ENCODE data around the gene SOAT2.
A peak's percentile ranks its signal among the peaks of the same experiment; 100 is the strongest.

The SOAT2 gene, protein sequence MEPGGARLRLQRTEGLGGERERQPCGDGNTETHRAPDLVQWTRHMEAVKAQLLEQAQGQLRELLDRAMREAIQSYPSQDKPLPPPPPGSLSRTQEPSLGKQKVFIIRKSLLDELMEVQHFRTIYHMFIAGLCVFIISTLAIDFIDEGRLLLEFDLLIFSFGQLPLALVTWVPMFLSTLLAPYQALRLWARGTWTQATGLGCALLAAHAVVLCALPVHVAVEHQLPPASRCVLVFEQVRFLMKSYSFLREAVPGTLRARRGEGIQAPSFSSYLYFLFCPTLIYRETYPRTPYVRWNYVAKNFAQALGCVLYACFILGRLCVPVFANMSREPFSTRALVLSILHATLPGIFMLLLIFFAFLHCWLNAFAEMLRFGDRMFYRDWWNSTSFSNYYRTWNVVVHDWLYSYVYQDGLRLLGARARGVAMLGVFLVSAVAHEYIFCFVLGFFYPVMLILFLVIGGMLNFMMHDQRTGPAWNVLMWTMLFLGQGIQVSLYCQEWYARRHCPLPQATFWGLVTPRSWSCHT

DNA sequence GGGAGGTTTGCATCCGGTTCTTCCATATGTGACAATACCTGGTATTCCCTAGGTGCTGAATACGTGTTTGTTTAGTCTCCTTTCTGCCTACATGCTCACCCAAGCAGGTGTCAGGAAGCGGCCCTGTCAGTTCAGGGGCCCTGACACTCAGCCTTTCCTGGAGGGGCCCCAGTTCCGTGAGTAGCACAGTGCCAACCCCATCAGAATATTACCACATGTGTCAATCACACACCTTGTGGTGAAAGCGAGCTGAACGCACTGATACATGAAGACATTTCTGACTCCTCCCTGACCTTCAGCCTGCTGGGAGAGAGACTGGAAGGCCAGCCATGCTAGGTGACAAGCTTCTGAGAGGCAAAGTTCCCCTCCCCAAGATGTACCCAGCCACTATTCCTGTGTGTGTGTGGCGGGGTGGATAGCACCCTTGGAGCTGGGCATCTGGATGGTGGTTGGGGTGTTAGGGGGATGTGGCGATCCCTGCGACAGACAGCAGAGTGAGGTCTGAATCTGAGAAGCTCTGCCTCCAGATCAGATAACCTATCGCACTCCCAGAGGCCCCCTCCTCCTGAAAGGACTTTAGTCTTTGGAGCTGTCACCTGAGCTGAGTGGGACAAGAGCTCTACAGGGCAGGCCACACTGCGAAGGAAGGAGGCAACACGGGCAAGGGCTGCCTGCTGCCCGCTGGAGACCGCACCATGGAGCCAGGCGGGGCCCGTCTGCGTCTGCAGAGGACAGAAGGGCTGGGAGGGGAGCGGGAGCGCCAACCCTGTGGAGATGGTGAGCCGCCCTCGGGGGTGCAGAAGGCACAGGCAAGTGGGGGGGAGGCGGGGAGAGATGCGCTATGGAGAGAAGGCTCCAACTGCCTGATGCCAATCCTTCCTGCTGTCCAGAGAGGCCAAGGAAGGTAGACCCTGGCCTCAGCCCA is at the start of gene SOAT2:
Gene SOAT2 (plus strand): TSS at position 604 of the 925 bp plus-strand sequence. CDS start 92 bp downstream, at position 696.
- no peaks in the 10 kb centered on the region for H3F3A ChIP-seq (ENCODE audit: insufficient read depth, low read length)
- H3K79me2 ChIP-seq (ENCODE audit: insufficient read depth, low read length), result no peaks in the 10 kb centered on the region
- H3K9me2 ChIP-seq (ENCODE audit: low read depth, low read length), result no peaks in the 10 kb centered on the region
- peak within 1 kb of the TSS; percentile 77 for H3K27ac ChIP-seq (ENCODE audit: low read depth, low read length, poor library complexity, severe bottlenecking)
- peak within 1 kb of the TSS; percentile 63 for H3K4me3 ChIP-seq (ENCODE audit: low read depth, low read length, poor library complexity, severe bottlenecking)
- H4K20me1 ChIP-seq (ENCODE audit: insufficient read depth, low read length), result no peaks in the 10 kb centered on the region
- H3K27me3 ChIP-seq (ENCODE audit: insufficient read depth, low read length), result no peaks in the 10 kb centered on the region
- TF ChIP-seq, protein P1, sequence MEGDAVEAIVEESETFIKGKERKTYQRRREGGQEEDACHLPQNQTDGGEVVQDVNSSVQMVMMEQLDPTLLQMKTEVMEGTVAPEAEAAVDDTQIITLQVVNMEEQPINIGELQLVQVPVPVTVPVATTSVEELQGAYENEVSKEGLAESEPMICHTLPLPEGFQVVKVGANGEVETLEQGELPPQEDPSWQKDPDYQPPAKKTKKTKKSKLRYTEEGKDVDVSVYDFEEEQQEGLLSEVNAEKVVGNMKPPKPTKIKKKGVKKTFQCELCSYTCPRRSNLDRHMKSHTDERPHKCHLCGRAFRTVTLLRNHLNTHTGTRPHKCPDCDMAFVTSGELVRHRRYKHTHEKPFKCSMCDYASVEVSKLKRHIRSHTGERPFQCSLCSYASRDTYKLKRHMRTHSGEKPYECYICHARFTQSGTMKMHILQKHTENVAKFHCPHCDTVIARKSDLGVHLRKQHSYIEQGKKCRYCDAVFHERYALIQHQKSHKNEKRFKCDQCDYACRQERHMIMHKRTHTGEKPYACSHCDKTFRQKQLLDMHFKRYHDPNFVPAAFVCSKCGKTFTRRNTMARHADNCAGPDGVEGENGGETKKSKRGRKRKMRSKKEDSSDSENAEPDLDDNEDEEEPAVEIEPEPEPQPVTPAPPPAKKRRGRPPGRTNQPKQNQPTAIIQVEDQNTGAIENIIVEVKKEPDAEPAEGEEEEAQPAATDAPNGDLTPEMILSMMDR (IDR thresholded peaks at IDR 0.05; ENCODE audit: low read length), result no peak
- TF ChIP-seq EZH2 (IDR thresholded peaks at IDR 0.05; ENCODE audit: borderline replicate concordance, low read length), result no peak
- peaks cover 39% of the 10 kb centered on the region for H3K4me1 ChIP-seq (ENCODE audit: insufficient read depth, low read length, severe bottlenecking)
- H3K4me2 ChIP-seq (ENCODE audit: low read length), result peak within 1 kb of the TSS; percentile 74
- peak within 1 kb of the TSS; percentile 64 for H3K9ac ChIP-seq (ENCODE audit: low read length)
- H3K9me3 ChIP-seq (ENCODE audit: low read length), result no peaks in the 10 kb centered on the region
- H2AFZ ChIP-seq (ENCODE audit: low read length), result no peak within 1 kb of the TSS
- H3K36me3 ChIP-seq (ENCODE audit: insufficient read depth, low read length), result peaks cover 4% of the 10 kb centered on the region; the same call in 1 of the 2 replicates

DNA sequence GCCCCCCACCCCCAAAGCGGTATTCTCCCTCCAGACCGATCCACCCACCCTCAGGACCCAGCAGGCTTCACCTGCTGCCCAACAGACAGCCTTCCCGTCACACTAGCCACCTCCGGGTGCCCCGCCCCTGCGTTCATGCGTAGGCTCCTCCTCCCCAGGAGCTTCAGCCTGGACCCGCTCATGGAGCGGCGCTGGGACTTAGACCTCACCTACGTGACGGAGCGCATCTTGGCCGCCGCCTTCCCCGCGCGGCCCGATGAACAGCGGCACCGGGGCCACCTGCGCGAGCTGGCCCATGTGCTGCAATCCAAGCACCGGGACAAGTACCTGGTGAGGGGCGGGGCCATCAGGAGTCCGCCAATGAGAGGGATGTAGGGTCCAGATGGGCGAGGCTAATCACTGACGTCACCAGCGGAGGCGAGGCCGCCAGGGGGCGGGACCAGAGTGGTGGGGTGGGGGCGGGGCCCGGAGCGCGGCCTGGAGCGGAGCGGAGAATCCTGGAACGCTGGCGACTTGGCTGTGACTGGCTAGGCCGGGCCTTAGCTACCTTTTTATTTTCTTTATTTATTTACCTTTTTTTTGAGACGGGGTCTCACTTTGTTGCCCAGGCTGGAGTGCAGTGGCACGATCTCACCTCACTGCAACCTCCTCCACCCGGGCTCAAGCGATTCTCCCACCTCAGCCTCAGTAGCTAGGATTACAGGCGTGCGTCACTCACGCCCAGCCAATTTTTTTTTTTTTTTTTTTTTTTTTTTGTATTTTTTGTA is 49.0 kb upstream of the SOAT2 start:
- Histone ChIP-seq H3K27me3 (ENCODE audit: insufficient read depth, low read length) (no peaks in the 10 kb centered on the region; the same call in 1 of the 2 replicates), H3K4me3 (ENCODE audit: low read depth, low read length, poor library complexity, severe bottlenecking) (peak overlapping the region; percentile 79), H3K36me3 (ENCODE audit: insufficient read depth, low read length) (no peaks in the 10 kb centered on the region), H3K9me3 (ENCODE audit: low read length) (no peaks in the 10 kb centered on the region), H3K4me1 (ENCODE audit: insufficient read depth, low read length, severe bottlenecking) (peaks cover 6% of the 10 kb centered on the region), H4K20me1 (ENCODE audit: insufficient read depth, low read length) (no peaks in the 10 kb centered on the region), H3F3A (ENCODE audit: insufficient read depth, low read length) (no peaks in the 10 kb centered on the region), H2AFZ (ENCODE audit: low read length) (no peak overlapping the region), H3K79me2 (ENCODE audit: insufficient read depth, low read length) (no peaks in the 10 kb centered on the region), H3K9me2 (ENCODE audit: low read depth, low read length) (no peaks in the 10 kb centered on the region), H3K4me2 (ENCODE audit: low read length) (peak overlapping the region; percentile 87), H3K27ac (ENCODE audit: low read depth, low read length, poor library complexity, severe bottlenecking) (peak overlapping the region; percentile 27), H3K9ac (ENCODE audit: low read length) (peak overlapping the region; percentile 66)
- no peak for TF ChIP-seq EZH2 (IDR thresholded peaks at IDR 0.05; ENCODE audit: borderline replicate concordance, low read length)
- TF ChIP-seq, protein P1 (IDR thresholded peaks at IDR 0.05; ENCODE audit: low read length), result no peak
